Hematopoietic multipotent progenitor cell treated with erythropoietin and hydrocortisone succinate and interleukin-3 and kit ligand, for 15 days (in vitro differentiated cells): Measurements from ENCODE around the gene ZNF688.
"Not testable (repeated sequence)": the region's sequence is repeated elsewhere in the genome, so short reads cannot be mapped to it uniquely, and the experiment has no call there.

ENCODE experiments used
- DNase-seq: peaks from one replicate; pipeline ENCODE4 v3.0.0-alpha.2; 2015; ENCODE audit warnings: low spot score

ZNF688 gene

DNA sequence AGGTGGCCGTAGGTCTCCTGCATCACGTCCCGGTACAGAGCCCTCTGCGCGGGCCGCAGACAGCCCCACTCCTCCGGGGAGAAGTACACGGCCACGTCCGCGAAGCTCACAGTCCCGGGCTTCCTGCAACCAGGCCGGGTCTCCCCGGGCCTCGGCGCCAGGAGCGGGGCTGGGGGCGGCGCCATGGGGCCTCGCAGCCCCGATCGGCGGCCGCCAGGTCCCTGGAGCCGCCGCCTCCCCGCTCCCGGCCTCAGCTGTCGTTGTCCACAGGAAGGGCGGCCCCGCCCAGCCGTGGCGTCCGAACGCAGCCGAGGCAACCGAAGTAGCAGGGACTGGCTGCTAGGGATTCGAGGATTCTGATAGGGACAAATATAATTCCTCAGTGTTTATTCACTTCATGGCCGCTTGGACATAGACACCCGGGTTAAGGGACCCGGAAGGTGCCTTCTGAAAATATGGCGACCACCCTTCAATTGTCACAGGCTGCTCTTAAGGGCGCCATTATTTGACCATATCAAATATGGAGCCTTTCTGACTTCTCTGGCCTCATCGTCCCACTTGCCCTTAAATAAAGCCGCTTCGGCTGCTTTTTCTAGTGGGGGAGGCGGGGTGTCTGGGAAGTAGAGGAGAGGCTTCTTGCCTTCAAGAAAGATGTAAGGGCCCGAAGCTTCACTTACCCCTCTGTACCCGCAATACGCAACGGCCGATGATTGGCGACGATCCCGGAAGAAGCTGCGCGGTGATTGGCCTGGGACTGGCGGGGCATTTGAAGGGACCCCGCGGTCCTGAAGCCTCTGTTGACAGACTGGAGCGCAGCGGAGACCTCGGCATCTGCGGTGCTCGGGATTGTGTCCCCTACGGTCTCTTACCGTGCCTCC lies at the start of gene ZNF688:
Gene ZNF688 (minus strand): TSS at position 270 of the 878 bp plus-strand sequence. CDS start 85 bp downstream, at position 185.
- DNase-seq = peak; percentile 89

DNA sequence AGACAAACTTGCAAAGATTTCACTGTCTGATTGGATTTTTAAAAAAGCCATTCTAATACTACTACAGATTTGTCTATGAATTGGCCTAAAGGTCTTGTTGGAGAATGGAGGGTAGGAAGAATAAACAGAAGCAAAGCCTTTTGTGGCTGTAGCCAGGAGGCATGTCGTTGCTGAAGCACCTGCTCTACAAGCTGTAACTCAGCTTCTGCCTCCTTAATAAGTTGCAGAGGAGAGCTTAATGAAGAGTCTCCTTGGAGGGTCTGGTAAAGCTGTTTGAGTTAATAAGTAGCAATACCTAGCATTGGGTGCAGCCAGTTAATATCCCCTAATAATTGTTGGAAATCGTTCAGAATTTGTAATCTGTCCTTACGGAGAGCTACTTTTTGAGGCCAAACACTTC lies 48.7 kb upstream of the ZNF688 start:
- DNase-seq = no peak

DNA sequence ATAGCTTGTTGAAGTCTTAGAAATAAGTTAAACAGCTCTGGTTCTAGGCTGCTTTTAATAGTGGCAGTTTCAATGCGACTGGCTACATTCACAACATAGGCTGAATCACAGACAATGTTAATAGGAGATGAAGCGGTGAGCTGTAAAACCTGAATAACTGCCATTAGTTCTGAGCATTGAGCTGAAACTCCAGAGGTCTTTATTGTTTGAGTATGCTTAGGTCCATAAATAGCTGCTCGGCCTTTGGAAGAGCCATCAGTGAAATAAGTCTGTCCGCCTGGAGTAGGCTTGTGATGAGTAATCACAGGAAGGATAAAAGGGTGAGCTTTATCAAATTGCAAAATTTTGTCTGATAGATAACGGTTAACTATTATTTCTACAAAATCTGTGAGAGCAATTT lies 48.1 kb upstream of the ZNF688 start:
- DNase-seq = no peak

DNA sequence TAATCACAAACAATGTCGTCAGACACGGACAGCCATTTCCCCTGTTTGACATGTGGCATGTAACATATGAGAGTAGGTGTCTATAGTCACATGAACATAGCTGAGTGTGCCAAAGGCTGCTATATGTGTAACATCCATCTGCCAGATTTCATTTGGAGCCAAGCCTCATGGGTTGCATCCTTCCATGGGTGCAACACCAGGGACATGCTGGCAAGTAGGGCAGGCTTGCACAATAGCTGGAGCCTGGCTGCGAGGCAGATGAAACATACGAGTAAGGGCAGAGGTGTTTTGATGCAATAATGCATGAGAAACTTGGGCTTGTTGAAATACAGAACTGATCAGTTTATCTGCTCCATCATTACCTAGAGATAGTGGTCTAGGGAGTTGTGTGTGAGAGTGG lies 47.7 kb upstream of the ZNF688 start:
- no peak for DNase-seq

DNA sequence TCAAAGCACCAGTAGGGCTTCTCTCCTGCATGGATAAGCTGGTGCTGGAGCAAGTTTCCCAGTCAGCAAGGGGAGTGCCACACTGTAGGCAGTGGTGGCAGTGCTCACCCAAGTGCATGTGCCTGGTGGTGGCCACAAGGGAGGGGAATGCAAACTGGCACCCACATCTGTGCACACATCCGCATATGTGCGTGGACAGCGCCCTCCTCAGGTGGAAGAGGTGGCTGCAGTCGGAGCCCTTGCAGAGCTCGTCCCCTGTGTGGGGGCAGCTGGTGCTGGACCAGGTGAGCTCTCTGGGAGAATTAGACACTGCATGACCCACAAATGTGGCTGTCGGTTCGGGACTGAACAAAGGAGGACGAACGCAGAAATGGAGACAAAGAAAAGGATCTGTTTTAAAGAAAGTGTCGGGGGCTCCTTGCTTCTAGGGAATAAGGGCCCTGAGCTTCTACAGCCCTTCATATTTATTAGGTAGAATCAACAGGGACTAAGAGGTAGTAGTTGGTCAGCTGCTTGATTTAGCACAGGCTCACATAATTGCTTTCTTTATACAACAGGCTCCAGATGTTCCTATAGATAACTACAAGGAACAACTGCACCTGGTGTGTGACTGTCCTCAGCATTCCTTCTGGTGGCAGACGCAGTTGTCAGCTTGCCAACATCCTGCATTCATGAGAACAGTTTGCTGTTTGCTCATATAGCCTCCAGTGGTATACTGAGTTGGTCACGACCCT lies 44.0 kb upstream of the ZNF688 start:
- peak; percentile 58 for DNase-seq

DNA sequence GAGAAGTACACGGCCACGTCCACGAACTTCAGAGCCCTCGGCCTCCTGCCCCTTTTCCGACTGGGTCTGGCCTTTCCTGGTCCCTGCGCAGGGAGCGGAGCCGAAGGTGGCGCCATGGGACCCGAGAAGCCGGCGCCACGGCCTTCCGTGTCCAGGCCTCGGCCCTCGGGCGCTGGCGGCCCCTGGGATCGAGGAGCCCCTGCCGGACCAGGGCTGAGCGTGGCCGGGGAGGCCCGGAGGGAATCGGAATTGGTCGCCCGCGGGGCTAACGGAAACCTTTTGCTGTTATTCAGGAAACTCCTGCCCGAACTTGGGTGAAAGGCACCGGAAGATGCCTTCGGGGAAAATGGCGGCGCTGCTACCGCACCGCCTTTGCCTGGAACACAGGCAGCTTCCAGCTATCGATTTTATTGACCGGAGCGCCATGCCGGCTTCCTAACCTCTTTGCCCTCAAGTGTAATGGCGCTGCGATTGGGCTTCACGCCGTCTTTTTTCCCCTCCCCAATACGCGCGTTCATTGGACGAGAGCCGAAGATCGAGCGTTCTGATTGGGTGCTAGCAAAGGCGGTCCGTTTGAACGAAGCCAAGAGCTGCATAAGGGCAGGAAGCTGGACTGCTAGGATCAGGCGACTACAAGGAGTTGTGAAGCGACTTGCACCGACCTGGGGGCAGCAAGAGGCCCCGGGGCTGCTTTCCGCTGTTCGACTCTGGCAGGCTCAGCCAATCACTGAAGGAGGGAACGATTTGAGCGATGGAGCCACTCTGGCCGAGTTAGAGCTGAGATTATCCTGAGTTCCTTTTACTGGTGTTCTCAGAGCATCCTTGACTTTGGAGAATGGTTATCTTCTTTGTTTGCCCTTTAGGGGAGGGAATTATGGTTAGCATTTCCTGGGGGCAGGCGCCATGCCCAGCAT lies 38.7 kb upstream of the ZNF688 start, which contains the start of gene ZNF689:
Gene ZNF689 (minus strand): TSS at position 464 of the 914 bp plus-strand sequence. CDS start 348 bp downstream, at position 116.
- peak; percentile 97 for DNase-seq

DNA sequence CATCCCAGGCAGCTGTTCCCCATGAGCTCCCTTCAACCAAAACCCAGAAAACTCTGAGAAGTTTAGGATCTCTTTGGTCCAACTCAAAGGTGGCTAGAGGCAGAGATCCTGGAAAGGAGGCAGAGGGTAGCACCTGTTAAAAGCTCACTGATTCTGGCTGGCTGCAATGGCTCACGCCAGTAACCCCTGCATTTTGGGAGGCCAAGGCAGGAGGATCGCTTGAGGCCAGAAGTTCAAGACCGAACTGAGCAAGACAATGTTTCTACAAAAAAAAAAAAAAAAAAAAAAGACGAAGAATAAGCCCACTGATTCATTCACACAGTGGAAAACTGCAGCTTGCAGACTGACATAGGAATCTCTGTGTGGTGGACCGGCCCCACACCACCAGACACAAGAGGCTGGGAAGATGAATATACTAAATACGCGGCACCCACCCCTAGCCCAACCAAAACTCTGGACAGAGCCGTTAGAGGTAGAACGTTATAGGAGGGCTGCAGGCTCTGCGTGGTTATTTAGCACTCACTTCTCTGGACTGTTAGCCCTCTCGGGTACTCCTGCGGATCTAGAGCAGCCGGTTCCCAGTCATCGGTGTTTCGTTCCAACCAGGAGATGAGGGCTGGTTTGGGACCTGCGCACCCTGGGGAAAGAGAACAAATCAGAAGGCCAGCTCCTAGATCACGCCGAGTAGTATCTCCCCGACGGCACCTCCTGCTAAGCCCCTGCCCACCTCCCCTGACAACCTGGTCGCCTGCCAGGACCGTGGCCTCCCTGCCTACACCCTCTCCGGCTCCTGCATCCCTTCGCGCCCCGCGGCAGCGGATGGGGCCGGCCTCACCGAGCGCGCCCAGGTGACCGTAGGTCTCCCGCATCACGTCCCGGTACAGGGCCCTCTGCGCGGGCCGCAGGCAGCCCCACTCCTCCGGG lies 37.8 kb upstream of the ZNF688 start:
- DNase-seq = peak; percentile 36

DNA sequence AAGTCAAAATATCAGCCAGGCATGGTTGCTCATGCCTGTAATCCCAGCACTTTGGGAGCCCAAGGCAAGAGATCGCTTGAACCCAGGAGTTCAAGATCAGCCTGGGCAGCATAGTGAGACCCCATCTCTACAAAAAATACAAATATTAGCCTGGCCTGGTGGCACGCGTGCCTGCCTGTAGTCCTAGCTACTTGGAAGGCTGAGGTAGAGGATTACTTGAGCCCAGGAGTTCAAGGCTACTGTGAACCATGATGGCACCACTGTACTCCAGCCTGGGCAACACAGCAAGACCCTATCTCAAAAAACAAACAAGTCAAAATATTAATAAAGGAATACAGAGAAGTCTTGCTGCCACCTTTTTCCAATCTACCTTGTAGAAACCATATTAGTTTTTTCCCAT lies 34.5 kb upstream of the ZNF688 start:
- no peak for DNase-seq

DNA sequence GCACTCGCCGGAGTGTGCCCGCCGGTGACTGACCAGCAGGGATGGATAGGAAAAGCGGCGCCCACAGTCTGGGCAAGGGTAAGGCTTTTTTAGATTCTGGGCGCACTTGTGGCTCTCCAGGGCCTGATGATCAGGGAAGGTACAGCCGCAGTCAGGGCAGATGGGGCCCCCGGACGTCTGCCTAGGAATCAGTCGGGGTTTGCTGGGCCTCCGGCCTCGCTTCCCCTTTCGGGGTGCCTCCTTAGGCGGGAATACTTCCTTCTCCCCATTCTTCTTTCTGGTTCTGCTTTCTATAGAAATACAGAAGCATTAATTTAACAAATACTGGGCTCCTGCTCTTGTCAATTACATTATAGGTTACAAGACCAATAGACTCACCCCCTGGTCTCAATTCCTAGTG lies 33.6 kb upstream of the ZNF688 start:
- DNase-seq = no peak

DNA sequence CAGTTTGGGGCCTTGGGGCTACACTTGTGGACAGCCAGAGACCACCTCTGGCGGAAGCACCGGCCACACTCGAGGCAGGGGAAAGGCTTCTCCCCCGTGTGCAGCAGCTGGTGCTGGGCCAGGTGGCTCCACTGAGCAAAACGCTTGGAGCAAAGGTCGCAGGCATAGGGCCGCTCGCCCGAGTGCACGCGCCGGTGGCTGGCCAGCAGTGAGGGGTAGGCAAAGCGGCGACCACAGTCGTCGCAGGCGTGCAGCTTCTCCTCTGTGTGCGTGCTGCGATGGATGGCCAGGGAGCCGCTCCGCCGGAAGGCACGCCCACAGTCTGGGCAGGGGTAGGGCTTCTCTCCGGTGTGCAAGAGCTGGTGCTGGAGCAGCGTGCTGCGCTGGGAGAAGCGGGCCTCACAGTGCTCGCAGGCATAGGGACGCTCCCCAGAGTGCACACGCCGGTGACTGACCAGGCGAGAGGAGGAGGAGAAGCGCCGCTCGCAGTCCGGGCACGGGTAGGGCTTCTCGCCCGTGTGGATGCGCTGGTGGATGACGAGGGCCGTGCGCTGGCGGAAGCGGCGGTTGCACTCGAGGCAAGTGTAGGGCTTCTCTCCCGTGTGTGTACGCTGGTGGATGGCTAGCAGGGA lies 32.9 kb upstream of the ZNF688 start:
- no peak for DNase-seq

DNA sequence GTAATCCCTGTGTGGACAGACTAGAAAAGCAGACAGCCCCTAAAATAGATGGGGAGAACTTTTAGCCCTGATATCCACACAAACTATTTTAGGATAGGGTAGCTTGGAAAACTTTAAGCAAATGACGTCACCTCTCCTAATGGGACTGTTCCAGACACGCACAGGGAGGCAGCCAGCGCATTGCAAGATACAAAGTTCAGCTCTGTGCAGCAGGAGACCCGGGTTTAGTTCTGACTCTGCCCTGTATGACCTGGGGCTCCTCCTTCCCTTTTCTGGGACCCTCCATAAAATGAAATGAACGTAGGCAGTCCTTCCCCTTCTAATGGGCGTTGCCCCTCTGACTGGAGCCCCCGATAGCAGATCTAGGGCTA lies 32.4 kb upstream of the ZNF688 start:
- DNase-seq = no peak

DNA sequence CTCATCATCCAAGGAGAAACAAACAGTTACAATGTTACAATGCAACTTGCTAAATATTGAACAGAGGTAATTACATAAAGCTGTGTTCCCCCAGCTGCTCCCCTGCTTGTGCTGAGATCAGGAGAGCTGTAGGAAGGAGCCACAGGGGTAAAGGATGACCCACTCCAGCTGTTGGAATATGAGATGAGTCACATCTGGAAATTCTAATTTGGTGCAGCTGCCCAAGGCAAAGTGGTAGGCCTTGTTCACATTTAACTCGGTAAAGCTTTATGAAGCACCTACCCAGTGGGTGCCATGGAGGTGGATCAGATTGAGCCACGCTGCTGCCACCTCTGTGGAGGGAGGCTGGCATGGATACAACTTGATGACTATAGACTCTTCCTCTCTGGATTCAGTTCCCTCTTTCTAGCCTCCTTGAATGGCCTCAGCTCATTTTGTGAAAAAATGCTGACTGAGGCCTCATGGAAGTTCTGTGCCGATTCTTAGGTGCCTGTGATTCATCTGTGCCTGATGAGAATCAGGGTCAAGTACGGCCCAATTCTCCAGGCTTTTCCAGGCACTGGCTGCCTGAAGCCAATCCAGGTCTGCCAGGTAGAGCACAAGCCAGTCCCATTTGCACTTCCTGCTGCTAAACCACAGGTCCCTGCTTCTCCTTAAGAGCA lies 31.2 kb upstream of the ZNF688 start:
- DNase-seq = no peak

DNA sequence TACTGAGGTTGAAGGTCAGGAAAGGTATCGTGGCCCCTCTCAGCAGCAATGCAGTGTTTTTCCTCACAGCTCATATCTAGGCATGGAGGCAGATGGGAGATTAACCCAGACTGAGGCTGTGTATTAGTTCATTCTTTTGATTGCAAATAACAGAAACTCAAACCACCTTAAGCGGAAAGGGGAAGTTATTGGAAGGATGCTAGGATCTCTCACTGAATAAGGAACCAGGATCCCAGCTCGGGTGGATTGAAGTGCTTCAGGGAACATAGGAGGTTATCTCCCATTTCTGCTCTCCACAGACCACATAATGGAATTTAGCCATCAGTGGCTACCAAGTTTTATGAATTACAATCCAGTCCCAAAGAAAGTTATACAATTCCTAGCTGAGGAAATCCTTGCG lies 30.5 kb upstream of the ZNF688 start:
- no peak for DNase-seq

DNA sequence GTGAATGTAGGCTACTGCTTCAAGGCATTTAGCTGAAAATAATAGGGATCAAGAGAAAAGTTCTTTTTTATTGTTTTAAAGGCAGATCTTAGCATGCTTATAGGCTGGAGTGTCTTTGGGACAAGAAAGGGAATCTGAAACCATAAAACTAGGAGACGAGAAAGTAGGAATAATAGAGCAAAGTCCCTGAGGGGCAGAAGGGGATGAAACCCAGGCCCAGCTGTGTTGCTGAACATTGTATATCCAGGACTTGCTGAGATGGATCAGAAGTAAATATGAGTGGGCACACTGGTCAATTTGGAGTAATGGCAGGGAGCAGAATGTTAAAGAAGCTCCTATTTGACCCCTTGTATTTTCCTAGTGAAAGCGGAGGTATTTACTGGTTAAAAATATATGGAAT lies 29.4 kb upstream of the ZNF688 start:
- DNase-seq = no peak

DNA sequence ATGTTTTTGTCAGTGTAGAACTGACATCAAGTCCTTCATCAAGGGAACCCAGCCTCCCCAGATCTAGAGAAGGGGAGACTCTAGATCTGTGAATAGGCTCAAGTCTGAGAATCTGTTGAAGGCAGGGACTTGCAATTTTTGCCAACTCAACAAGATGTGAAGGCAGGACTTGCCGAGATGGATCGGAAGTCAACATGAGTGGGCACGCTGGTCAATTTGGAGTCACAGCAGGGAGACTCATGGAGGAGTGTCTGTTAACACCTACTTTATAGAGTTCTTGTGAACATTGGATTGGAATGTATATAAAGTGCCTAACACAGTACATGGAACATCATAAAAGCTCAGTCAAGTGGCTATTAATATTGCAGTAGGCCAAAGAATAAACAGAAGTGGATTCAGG lies 28.7 kb upstream of the ZNF688 start:
- no peak for DNase-seq

DNA sequence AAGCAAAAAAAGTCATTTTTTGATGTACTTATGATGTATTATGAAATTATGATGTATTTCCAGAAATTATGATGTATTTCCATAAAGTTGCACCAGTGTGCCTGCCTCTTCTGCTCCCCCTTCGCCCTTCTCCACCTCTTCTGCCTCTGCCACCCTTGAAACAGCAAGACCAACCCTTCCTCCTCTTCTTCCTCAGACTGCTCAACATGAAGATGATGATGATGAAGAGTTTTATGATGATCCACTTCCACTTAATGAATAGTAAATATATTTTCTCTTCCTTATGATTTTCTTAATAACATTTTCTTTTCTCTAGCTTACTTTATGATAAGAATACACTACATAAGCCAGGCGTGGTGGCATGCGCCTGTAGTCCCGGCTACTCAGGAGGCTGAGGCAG lies 21.4 kb upstream of the ZNF688 start:
- no peak for DNase-seq

DNA sequence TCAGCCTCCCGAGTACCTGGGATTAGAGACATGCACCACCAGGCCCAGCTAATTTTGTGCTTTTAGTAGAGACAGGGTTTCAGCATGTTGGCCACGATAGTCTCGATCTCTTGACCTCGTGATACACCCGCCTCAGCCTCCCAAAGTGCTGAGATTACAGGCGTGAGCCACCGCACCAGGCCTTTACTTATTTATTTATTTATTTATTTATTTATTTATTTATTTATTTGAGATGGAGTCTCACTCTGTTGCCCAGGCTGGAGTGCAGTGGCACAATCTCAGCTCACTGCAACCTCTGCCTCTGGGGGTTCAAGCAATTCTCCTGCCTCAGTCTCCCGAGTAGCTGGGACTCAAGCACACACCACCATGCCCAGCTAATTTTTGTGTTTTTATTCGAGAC lies 19.4 kb upstream of the ZNF688 start:
- DNase-seq = not testable (repeated sequence)

DNA sequence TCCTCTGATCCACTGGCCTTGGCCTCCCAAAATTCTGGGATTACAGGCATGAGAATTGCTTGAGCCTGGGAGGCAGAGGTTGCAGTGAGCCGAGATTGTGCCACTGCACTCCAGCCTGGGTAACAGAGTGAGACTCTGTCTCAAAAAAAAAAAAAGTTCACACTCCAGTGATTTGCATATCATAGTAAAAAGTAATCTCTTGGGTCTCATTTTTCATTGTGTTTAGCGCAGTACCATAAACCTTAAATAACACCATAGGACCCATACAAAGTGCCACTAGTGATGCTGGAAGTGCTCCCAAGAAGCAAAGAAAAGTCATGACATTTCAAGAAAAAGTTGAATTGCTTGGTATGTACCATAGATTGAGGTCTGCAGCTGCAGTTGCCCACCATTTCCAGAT lies 18.1 kb upstream of the ZNF688 start:
- not testable (repeated sequence) for DNase-seq

DNA sequence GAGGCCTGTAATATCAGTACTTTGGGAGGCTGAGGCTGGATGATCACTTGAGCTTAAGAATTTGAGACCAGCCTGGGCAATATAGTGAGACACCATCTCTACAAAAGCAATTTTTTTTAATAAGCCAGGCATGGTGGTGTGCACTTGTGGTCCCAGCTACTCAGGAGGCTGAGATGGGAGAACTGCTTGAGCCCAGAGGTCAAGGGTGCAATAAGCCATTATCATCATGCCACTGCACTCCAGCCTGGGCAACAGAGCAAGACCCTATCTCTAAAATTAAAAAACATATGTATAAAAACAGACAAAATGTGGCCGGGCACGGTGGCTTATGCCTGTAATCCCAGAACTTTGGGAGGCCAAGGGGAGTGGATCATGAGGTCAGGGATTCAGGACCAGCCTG lies 17.1 kb upstream of the ZNF688 start:
- DNase-seq = no peak
